Adrenal gland (tissue), 12 donors: ENCODE data around the gene SLC25A15. TPM values are rescaled to one million over a fixed set of nuclear protein-coding genes. Genes with fewer than 3 reads are reported as not detected.

ENCODE experiments used
- DNase-seq, 7 donors: peaks; one replicate each; pipeline ENCODE4 v3.0.0-alpha.2; 2019 to 2020
- H3K27ac ChIP-seq, 5 donors: fragments of 200-600 bp; sonication (generic) in 4 of 5; 1 replicate in 3 of 5; 2 replicates in 2 of 5; pipeline versions ENCODE4 v1.5.1 to v1.8.0; 2016 to 2020; ENCODE audit warnings: mild to moderate bottlenecking in 1 of 5
- H3K27me3 ChIP-seq: fragments of 200-600 bp; 2 replicates; pipeline ENCODE4 v1.8.0; 2021
- H3K36me3 ChIP-seq, 2 donors: fragments of 200-600 bp; replicated peaks in 1 of 2; 1 replicate in 1 of 2; 2 replicates in 1 of 2; pipeline versions ENCODE4 v1.5.1 to v1.8.0; 2018 to 2022
- H3K4me1 ChIP-seq, 2 donors: fragments of 200-600 bp; replicated peaks in 1 of 2; 1 replicate in 1 of 2; 2 replicates in 1 of 2; pipeline versions ENCODE4 v1.5.1 to v1.8.0; 2018 to 2021
- H3K4me3 ChIP-seq, 4 donors: fragments of 200-600 bp; sonication (generic) in 3 of 4; one replicate each; pipeline ENCODE4 v1.5.1; 2016 to 2018
- H3K9me3 ChIP-seq, 3 donors: fragments of 200-600 bp; sonication (generic) in 1 of 3; replicated peaks in 1 of 3; 1 replicate in 2 of 3; 2 replicates in 1 of 3; pipeline versions ENCODE4 v1.5.1 to v1.8.0; 2016 to 2021
- POLR2A ChIP-seq, 2 donors: fragments of 450-650 bp; IDR thresholded peaks; one replicate each; pipeline ENCODE4 v1.6.1; 2017; ENCODE audit warnings: antibody characterized with exemption in 2 of 2, mild to moderate bottlenecking in 2 of 2, moderate library complexity in 1 of 2
- WGBS, 4 donors: extraction: QIAGEN DNeasy Blood & Tissue Kit in 2 of 4; methylation state at CpG; one replicate each; pipeline versions ENCODE4 v1.1.5 to v1.1.7; 2013 to 2017; 5-methylcytosine and 5-hydroxymethylcytosine counted together
- intact Hi-C, 2 donors: fragments of 100-400 bp; cut with DNase I; formaldehyde crosslinking; loops; one replicate each; pipeline versions ENCODE4 v1.14.1 to v1.15.0; 2022 to 2023
- polyA plus RNA-seq, 3 donors: library from polyadenylated mRNA; stranded (reverse); fragments of 200-250 nt in 2 of 3; fragments of 350-450 nt in 1 of 3; fragmentation: Illumina TruSeq in 1 of 3; extraction: RNeasy Lipid Tissue Mini Kit (QIAGEN cat#74804) in 1 of 3; gene quantifications; one replicate each; pipeline ENCODE4 v1.2.3, GENCODE V29; 2013 to 2014
- total RNA-seq, 9 donors: library from RNA; depleted of rRNA in 4 of 9; stranded (reverse); fragments of >200 nt in 4 of 9; fragments of 120-200 nt in 1 of 9; fragmentation: NEBNext Ultra II Directional in 1 of 9; extraction: Animal tissue kit (Norgen Biotek cat#: 25700) in 1 of 9; gene quantifications; one replicate each; pipeline versions ENCODE4 v1.1.0 to v1.2.4, GENCODE V29; 2013 to 2023
- TF ChIP-seq, protein P1 (sequence below), 6 experiments: fragments of 450-650 bp in 4 of 6; fragments of 200-600 bp in 2 of 6; sonication (generic) in 1 of 6; IDR thresholded peaks; 1 replicate in 5 of 6; 2 replicates in 1 of 6; pipeline versions ENCODE4 v1.5.1 to v1.8.0; 2016 to 2021; ENCODE audit warnings: antibody characterized with exemption in 6 of 6, mild to moderate bottlenecking in 2 of 6, moderate library complexity in 1 of 6
- donor health status: healthy with polysubstance abuse.
- donor health status: Bipolar disorder and iron deficiency.
- donor health status: DM: yes; HTN: yes; CAD: no.
- donor health status: DM: no; HTN: no; CAD: no.
- donor health status: DM: no; HTN: no; CAD: no.
- donor health status: DM: yes; HTN: yes; CAD: no.

Gene SLC25A15
- total and polyA plus RNA-seq, 12 donors, result 0.32 to 27.9 (median 4.0) TPM

DNA sequence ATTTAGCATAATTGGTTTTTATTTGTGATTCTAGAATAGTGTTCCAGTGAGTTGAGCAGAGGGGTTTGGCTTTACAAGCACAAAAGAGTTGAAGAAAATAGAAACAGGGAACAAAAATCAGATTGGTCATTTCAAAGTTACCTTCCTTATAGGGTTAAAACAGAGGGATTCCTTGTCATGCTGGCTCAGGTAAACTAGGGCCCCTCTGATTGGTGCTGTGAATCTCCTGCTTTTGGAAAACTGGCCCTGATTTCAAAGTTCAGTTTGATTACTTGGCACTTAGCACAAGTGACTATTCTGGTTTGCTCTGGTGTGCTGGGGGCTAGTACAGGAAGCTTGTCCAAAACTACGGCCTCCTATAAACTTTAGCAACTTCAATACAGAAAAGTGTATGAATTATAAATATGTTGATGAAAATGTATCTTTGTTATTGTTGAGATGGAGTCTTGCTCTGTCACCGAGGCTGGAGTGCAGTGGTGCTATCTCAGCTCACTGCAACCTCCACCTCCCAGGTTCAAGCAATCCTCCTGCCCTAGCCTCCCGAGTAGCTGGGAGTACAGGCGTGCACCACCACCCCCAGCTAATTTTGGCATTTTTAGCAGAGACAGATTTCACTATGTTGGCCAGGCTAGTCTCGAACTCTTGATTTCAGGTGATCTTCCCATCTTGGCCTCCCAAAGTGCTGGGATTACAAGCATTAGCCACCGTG is 16.5 kb upstream of the SLC25A15 start:
- intact Hi-C loops, result loop anchor here in 1 of 2 donors (10.0 kb wide), 1 partner anchor 1088 kb away; no protein-coding TSS in a partner anchor
- H3K4me3 ChIP-seq, result no peak overlapping the region
- no peaks in the 10 kb centered on the region for H3K9me3 ChIP-seq
- H3K27me3 ChIP-seq, result no peaks in the 10 kb centered on the region
- TF ChIP-seq, protein P1, sequence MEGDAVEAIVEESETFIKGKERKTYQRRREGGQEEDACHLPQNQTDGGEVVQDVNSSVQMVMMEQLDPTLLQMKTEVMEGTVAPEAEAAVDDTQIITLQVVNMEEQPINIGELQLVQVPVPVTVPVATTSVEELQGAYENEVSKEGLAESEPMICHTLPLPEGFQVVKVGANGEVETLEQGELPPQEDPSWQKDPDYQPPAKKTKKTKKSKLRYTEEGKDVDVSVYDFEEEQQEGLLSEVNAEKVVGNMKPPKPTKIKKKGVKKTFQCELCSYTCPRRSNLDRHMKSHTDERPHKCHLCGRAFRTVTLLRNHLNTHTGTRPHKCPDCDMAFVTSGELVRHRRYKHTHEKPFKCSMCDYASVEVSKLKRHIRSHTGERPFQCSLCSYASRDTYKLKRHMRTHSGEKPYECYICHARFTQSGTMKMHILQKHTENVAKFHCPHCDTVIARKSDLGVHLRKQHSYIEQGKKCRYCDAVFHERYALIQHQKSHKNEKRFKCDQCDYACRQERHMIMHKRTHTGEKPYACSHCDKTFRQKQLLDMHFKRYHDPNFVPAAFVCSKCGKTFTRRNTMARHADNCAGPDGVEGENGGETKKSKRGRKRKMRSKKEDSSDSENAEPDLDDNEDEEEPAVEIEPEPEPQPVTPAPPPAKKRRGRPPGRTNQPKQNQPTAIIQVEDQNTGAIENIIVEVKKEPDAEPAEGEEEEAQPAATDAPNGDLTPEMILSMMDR (IDR thresholded peaks at IDR 0.05), result no peak
- no peak for TF ChIP-seq POLR2A (IDR thresholded peaks at IDR 0.05)
- no peaks in the 10 kb centered on the region for H3K36me3 ChIP-seq
- H3K27ac ChIP-seq, result no peak overlapping the region
- DNase-seq, result no peak
- 85 to 92% (median 89%) methylated on average over 6 of the region's 6 CpGs for WGBS, 4 donors
- H3K4me1 ChIP-seq, result peaks cover 12 to 13% of the 10 kb centered on the region in 2 donors

DNA sequence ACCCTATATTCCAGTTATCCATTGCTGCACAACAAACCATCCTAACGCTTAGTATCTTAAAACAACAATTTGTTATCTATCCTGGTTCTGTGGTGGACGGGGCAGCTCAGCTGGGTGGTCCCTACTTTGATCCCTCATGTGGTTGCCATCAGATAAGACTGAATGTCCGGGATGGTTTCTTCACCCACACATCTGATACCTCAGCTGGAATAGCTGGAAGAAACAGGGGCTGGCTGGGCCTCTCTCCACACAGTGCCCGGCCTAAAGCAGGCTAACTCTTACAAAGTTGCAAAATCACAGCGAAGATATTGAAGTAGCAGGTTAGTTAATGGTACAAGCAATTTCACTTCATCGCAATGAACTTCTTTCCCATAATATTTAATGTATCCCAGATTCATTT is 14.7 kb upstream of the SLC25A15 start:
- Histone ChIP-seq H3K27ac (no peak overlapping the region), H3K9me3 (no peaks in the 10 kb centered on the region), H3K4me1 (peaks cover 12 to 13% of the 10 kb centered on the region in 2 donors), H3K36me3 (no peaks in the 10 kb centered on the region), H3K27me3 (no peaks in the 10 kb centered on the region), H3K4me3 (no peak overlapping the region)
- TF ChIP-seq, protein P1 (IDR thresholded peaks at IDR 0.05), result no peak
- TF ChIP-seq POLR2A (IDR thresholded peaks at IDR 0.05), result no peak
- no peak for DNase-seq
- intact Hi-C loops, result loop anchor here in 1 of 2 donors (10.0 kb wide), 1 partner anchor 1090 kb away; no protein-coding TSS in a partner anchor
- WGBS, 4 donors, result 70 to 79% (median 78%) methylated on average over 5 to 6 of the region's 6 CpGs

- intact Hi-C loops, result loop anchor here in 1 of 2 donors (10.0 kb wide), 1 partner anchor 1091 kb away; no protein-coding TSS in a partner anchor
- no peaks in the 10 kb centered on the region for H3K9me3 ChIP-seq
- 80 to 85% (median 81%) methylated on average over 7 of the region's 7 CpGs for WGBS, 4 donors
Measured at GRCh38 chr13:40776232-40776631, 13.2 kb upstream of the SLC25A15 start.

GRCh38 chr13:40776681-40777165 is 12.7 kb upstream of the SLC25A15 start:
- H3K27ac ChIP-seq, result peak overlapping the region in 1 of 5 donors; percentile 7
- peak in 1 of 7 donors; percentile 18 for DNase-seq
- TF ChIP-seq, protein P1 (IDR thresholded peaks at IDR 0.05), result no peak
- TF ChIP-seq POLR2A (IDR thresholded peaks at IDR 0.05), result no peak
- no peak overlapping the region for H3K4me3 ChIP-seq
- intact Hi-C loops, result loop anchor here in 1 of 2 donors (10.0 kb wide), 1 partner anchor 1092 kb away; no protein-coding TSS in a partner anchor
- H3K4me1 ChIP-seq, result peaks cover 5 to 12% of the 10 kb centered on the region in 2 donors
- no peaks in the 10 kb centered on the region for H3K36me3 ChIP-seq
- WGBS, 4 donors, result 16 to 38% (median 32%) methylated on average over 7 of the region's 7 CpGs
- no peaks in the 10 kb centered on the region for H3K27me3 ChIP-seq
- H3K9me3 ChIP-seq, result no peaks in the 10 kb centered on the region

More at GRCh38 chr13:40776232-40776631, 13.2 kb upstream of the SLC25A15 start:
- Histone ChIP-seq H3K4me3 (no peak overlapping the region), H3K27me3 (no peaks in the 10 kb centered on the region), H3K4me1 (peaks cover 5 to 12% of the 10 kb centered on the region in 2 donors), H3K36me3 (no peaks in the 10 kb centered on the region), H3K27ac (no peak overlapping the region)
- TF ChIP-seq, protein P1 (IDR thresholded peaks at IDR 0.05), result no peak
- no peak for TF ChIP-seq POLR2A (IDR thresholded peaks at IDR 0.05)
- DNase-seq, result no peak
